T-helper 17 cell (primary cell): ENCODE results near the gene SLC9C2. TPM values are rescaled to one million over a fixed set of nuclear protein-coding genes. Genes with fewer than 3 reads are reported as not detected.
A peak's percentile ranks its signal among the peaks of the same experiment; 100 is the strongest.
"Not testable (repeated sequence)": the region's sequence is repeated elsewhere in the genome, so short reads cannot be mapped to it uniquely, and the experiment has no call there.

Experiments
- ATAC-seq: fragments of 150-1000 bp; cut with Tn5 transposase; 2 replicates; pipeline ENCODE4 v1.10.0; 2021; ENCODE audit warnings: mild to moderate bottlenecking, moderate library complexity
- DNase-seq, 3 donors: peaks; one replicate each; pipeline versions ENCODE4 v3.0.0 to v3.0.0-alpha.2; 2020 to 2021
- H3K9me3 ChIP-seq: one replicate; pipeline ENCODE4 v1.7.0; 2013; ENCODE audit warnings: low read length, mild to moderate bottlenecking; ENCODE audit not compliant: control insufficient read depth, poor library complexity, severe bottlenecking
- H3K27ac Mint-ChIP-seq: one replicate; pipeline ENCODE4 v1.8.0; 2022; ENCODE audit warnings: mild to moderate bottlenecking, moderate library complexity, mixed read lengths
- H3K27me3 Mint-ChIP-seq: one replicate; pipeline ENCODE4 v1.8.0; 2022; ENCODE audit warnings: mixed read lengths
- H3K36me3 Mint-ChIP-seq: one replicate; pipeline ENCODE4 v1.8.0; 2022; ENCODE audit warnings: low read depth, mixed read lengths
- H3K4me1 Mint-ChIP-seq: one replicate; pipeline ENCODE4 v1.8.0; 2022; ENCODE audit warnings: mild to moderate bottlenecking, mixed read lengths
- H3K4me3 Mint-ChIP-seq: one replicate; pipeline ENCODE4 v1.8.0; 2022; ENCODE audit warnings: mild to moderate bottlenecking, moderate library complexity, mixed read lengths
- total RNA-seq, 4 donors: library from RNA in 2 of 4; stranded (reverse) in 2 of 4; gene quantifications; one replicate each; pipeline ENCODE4 v1.2.3 and lab custom pipeline; 2022 to 2026

Gene SLC9C2
- total RNA-seq, 2 donors from 2014 or later: not detected

- ATAC-seq: no peak
Observed at GRCh38 chr1:173484276-173484675, 118.6 kb downstream of the SLC9C2 start.

GRCh38 chr1:173482683-173483082 lies 120.2 kb downstream of the SLC9C2 start:
- Mint-ChIP-seq H3K27me3 (no peaks in the 10 kb centered on the region), H3K4me1 (peaks cover 28% of the 10 kb centered on the region), H3K27ac (peak overlapping the region; percentile 75), H3K4me3 (no peak overlapping the region), H3K36me3 (peaks cover 21% of the 10 kb centered on the region)
- ATAC-seq: no peak
- no peaks in the 10 kb centered on the region for H3K9me3 ChIP-seq
- no peak for DNase-seq

More at GRCh38 chr1:173484276-173484675, 118.6 kb downstream of the SLC9C2 start:
- no peak for DNase-seq
- Mint-ChIP-seq H3K27me3 (no peaks in the 10 kb centered on the region), H3K4me3 (no peak overlapping the region), H3K27ac (no peak overlapping the region), H3K36me3 (peaks cover 21% of the 10 kb centered on the region), H3K4me1 (peaks cover 18% of the 10 kb centered on the region)
- H3K9me3 ChIP-seq: no peaks in the 10 kb centered on the region

DNA sequence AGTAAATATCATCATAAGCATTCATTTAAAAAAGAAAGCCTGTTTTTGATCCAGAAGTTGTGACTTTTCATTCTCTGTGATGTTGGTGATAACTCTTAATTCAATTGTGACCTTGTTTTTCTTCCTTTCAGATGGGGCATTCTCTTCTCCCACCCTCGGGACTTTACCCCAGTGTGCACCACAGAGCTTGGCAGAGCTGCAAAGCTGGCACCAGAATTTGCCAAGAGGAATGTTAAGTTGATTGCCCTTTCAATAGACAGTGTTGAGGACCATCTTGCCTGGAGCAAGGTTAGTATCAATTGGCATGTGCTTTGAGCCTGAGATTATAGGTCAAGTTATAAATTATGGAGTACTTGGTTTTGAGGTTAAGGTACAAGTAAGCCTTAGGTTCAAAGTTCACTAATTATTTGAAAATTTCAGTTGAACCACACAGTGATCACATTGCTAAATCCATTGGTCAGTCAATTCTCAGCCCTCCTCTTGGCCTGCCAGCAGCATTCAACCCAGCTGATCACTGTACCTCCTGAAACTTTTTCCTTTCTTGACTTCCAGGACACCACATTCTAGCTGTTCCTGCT lies 121.6 kb downstream of the SLC9C2 start:
- H3K4me3 Mint-ChIP-seq: no peak overlapping the region

DNA sequence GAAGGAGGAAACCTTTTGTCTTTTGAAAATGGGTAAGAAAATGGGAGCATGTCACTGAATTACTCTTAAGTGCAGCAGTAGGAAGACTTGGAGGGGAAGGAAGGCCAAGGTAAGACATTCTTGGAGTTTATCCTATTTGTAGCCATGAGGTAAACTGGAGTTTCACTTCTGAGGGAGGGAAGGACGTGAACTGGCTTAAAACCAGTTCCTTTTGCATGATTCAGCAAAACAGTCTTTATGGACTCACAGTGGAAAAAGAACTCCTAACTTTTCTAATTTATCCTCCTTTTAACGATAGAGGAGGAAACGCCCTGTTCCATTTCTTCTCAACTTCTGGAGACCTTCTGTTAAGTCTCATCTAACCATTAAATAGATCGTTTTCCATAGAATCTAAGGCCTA lies 123.2 kb downstream of the SLC9C2 start:
- Mint-ChIP-seq H3K4me1 (peaks cover 38% of the 10 kb centered on the region), H3K4me3 (no peak overlapping the region), H3K27ac (peak overlapping the region; percentile 63)

More for the DNA sequence above, 121.6 kb downstream of the SLC9C2 start:
- no peaks in the 10 kb centered on the region for H3K9me3 ChIP-seq
- Mint-ChIP-seq H3K27ac (no peak overlapping the region), H3K4me1 (peaks cover 26% of the 10 kb centered on the region), H3K36me3 (peaks cover 18% of the 10 kb centered on the region), H3K27me3 (no peaks in the 10 kb centered on the region)
- ATAC-seq: no peak
- no peak for DNase-seq

GRCh38 chr1:173478094-173478674 lies 124.7 kb downstream of the SLC9C2 start:
- peaks cover 9% of the 10 kb centered on the region for H3K36me3 Mint-ChIP-seq
- no peaks in the 10 kb centered on the region for H3K9me3 ChIP-seq
- peak overlapping the region; percentile 63 for H3K27ac Mint-ChIP-seq
- peak overlapping the region; percentile 90 for H3K4me3 Mint-ChIP-seq
- ATAC-seq: no peak
- no peaks in the 10 kb centered on the region for H3K27me3 Mint-ChIP-seq
- no peak for DNase-seq
- peaks cover 48% of the 10 kb centered on the region for H3K4me1 Mint-ChIP-seq

More for the DNA sequence above, 123.2 kb downstream of the SLC9C2 start:
- ATAC-seq (no peak), DNase-seq (no peak)
- Mint-ChIP-seq H3K36me3 (peaks cover 10% of the 10 kb centered on the region), H3K27me3 (no peaks in the 10 kb centered on the region)
- H3K9me3 ChIP-seq: no peaks in the 10 kb centered on the region

- DNase-seq: peak in 1 of 3 donors; percentile 59
- peaks cover 48% of the 10 kb centered on the region for H3K4me1 Mint-ChIP-seq
- H3K27me3 Mint-ChIP-seq: no peaks in the 10 kb centered on the region
- H3K36me3 Mint-ChIP-seq: peaks cover 9% of the 10 kb centered on the region
- H3K9me3 ChIP-seq: no peaks in the 10 kb centered on the region
- peak within 1 kb of the TSS; percentile 90 for H3K4me3 Mint-ChIP-seq
- ATAC-seq: peak; percentile 19
- H3K27ac Mint-ChIP-seq: peak within 1 kb of the TSS; percentile 96
Observed at GRCh38 chr1:173477286-173478093, 125.4 kb downstream of the SLC9C2 start, which contains the start of gene PRDX6. PRDX6 (plus strand) TSS chr1:173477335; CDS start chr1:173477398, 63 bp downstream.

GRCh38 chr1:173476665-173477285 lies 126.1 kb downstream of the SLC9C2 start:
- no peaks in the 10 kb centered on the region for H3K9me3 ChIP-seq
- peak; percentile 59 to 81 (median 81) for DNase-seq
- peak; percentile 84 for ATAC-seq
- H3K27ac Mint-ChIP-seq: peak overlapping the region; percentile 96
- H3K4me3 Mint-ChIP-seq: peak overlapping the region; percentile 90
- H3K4me1 Mint-ChIP-seq: peaks cover 43% of the 10 kb centered on the region
- H3K36me3 Mint-ChIP-seq: peaks cover 4% of the 10 kb centered on the region
- H3K27me3 Mint-ChIP-seq: no peaks in the 10 kb centered on the region

DNA sequence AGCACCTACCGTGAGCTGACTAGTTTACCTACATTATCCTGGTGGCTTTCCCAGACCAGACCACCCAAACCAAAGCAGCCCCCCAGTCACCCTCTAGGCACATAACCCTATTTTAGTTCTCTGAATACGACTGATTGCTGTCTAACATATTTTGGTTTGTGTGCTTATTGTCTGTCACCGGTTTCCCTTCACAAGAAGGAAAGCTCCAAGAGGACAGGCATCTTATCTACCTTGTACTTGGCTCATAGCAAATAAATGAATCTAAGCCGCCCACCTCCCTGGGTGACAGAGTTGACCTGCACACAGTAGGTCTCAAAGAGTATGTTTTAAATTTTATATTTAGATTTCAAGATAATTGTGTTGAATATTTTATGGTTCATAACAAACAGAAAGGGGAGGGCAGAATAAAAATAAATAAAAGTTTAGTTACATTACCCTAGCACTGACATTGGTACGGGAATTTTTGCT lies 126.6 kb downstream of the SLC9C2 start:
- Mint-ChIP-seq H3K27me3 (no peaks in the 10 kb centered on the region), H3K4me1 (peaks cover 41% of the 10 kb centered on the region), H3K27ac (peak overlapping the region; percentile 96), H3K4me3 (peak overlapping the region; percentile 90), H3K36me3 (no peaks in the 10 kb centered on the region)
- H3K9me3 ChIP-seq: no peaks in the 10 kb centered on the region
- no peak for DNase-seq
- no peak for ATAC-seq

GRCh38 chr1:173475564-173476196 lies 127.2 kb downstream of the SLC9C2 start:
- no peak for DNase-seq
- no peaks in the 10 kb centered on the region for H3K9me3 ChIP-seq
- ATAC-seq: no peak
- Mint-ChIP-seq H3K36me3 (no peaks in the 10 kb centered on the region), H3K4me3 (peak overlapping the region; percentile 90), H3K27me3 (no peaks in the 10 kb centered on the region), H3K27ac (peak overlapping the region; percentile 96), H3K4me1 (peaks cover 41% of the 10 kb centered on the region)

DNA sequence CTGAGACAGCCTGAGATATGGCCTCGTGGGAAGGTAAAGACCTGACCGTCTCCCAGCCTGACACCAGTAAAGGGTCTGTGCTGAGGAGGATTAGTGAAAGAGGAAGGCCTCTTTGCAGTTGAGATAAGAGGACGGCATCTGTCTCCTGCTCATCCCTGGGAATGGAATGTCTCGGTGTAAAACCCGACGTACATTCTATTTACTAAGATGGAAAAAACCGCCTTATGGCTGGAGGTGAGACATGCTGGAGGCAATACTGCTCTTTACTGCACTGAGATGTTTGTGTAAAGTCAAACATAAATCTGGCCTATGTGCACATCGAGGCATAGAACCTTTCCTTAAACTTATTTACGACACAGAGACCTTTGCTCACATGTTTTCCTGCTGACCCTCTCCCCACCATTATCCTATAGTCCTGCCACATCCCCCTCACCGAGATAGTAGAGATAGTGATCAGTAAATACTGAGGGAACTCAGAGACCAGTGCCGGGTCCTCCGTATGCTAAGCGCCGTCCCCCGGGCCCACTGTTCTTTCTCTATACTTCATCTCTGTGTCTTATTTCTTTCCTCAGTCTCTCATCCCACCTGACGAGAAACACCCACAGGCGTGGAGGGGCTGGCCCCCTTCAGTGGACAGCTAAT lies 128.0 kb downstream of the SLC9C2 start:
- H3K36me3 Mint-ChIP-seq: not testable (repeated sequence)
- H3K4me1 Mint-ChIP-seq: peaks cover 39% of the 10 kb centered on the region
- peak overlapping the region; percentile 96 for H3K27ac Mint-ChIP-seq

DNA sequence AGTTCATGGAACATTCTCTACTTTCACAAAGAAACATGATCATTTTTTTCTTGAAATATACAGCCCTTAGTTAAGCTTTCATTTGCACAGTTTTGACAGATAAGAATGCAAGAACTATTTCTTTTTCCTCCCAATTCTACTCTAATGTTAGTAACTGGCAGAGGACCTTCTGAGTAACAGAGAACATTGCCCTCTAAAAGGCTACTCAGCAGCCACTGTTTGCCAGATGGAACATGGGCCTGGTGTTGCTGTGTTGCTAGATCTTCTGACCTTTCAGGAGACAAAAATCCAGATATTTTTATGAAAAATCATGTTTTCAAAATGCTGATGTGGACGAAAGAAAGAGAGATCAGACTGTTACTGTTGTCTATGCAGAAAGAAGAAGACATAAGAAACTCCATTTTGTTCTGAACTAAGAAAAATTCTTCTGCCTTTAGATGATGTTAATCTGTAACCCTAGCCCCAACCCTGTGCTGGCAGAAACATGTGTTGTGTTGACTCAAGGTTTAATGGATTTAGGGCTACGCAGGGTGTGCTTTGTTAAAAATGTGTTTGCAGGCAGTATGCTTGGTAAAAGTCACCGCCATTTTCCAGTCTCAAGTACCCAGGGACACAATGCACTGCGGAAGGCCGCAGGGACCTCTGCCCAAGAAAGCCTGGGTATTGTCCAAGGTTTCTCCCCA lies 128.6 kb downstream of the SLC9C2 start:
- no peak for ATAC-seq
- Mint-ChIP-seq H3K4me3 (no peak overlapping the region), H3K36me3 (no peaks in the 10 kb centered on the region), H3K4me1 (peaks cover 33% of the 10 kb centered on the region), H3K27ac (peak overlapping the region; percentile 96), H3K27me3 (no peaks in the 10 kb centered on the region)
- no peak for DNase-seq
- H3K9me3 ChIP-seq: no peaks in the 10 kb centered on the region

More for the DNA sequence above, 128.0 kb downstream of the SLC9C2 start:
- DNase-seq, H3K9me3 ChIP-seq, H3K4me3 Mint-ChIP-seq, ATAC-seq, H3K27me3 Mint-ChIP-seq: not testable (repeated sequence)

GRCh38 chr1:173473599-173474011 lies 129.3 kb downstream of the SLC9C2 start:
- Mint-ChIP-seq H3K27ac (peak overlapping the region; percentile 51), H3K4me1 (peaks cover 31% of the 10 kb centered on the region), H3K27me3 (no peaks in the 10 kb centered on the region), H3K4me3 (peak overlapping the region; percentile 46), H3K36me3 (no peaks in the 10 kb centered on the region)
- H3K9me3 ChIP-seq: no peaks in the 10 kb centered on the region
- no peak for ATAC-seq
- no peak for DNase-seq
